Nephron (organoid): ENCODE data around the gene ZNF277.

Experiments
- H3K27ac Mint-ChIP-seq, 3 experiments: 2 replicates each; pipeline ENCODE4 v1.8.0; 2020; ENCODE audit warnings: mixed read lengths in 3 of 3, mild to moderate bottlenecking in 2 of 3, moderate library complexity in 1 of 3
- H3K27me3 Mint-ChIP-seq: 2 replicates; pipeline ENCODE4 v1.8.0; 2021; ENCODE audit warnings: low read depth, mild to moderate bottlenecking, moderate library complexity, mixed read lengths
- H3K36me3 Mint-ChIP-seq: 2 replicates; pipeline ENCODE4 v1.8.0; 2020; ENCODE audit warnings: low read depth, mixed read lengths
- H3K4me1 Mint-ChIP-seq: 2 replicates; pipeline ENCODE4 v1.8.0; 2020; ENCODE audit warnings: mixed read lengths
- H3K4me3 Mint-ChIP-seq, 3 experiments: 2 replicates each; pipeline ENCODE4 v1.8.0; 2020; ENCODE audit warnings: mild to moderate bottlenecking in 3 of 3, mixed read lengths in 3 of 3, moderate library complexity in 2 of 3
- H3K9me3 Mint-ChIP-seq: 2 replicates; pipeline ENCODE4 v1.8.0; 2020; ENCODE audit warnings: mixed read lengths
- CTCF ChIP-seq, 3 experiments: fragments of 200-600 bp; sonication (generic); IDR thresholded peaks; one replicate each; pipeline ENCODE4 v1.5.0; 2021; ENCODE audit warnings: antibody characterized with exemption in 3 of 3; ENCODE audit not compliant: unreplicated experiment in 3 of 3

The ZNF277 gene

GRCh38 chr7:112266595-112267270 is 60.2 kb downstream of the ZNF277 start:
- H3K4me1 Mint-ChIP-seq = peaks cover 20% of the 10 kb centered on the region
- no peak for TF ChIP-seq CTCF (IDR thresholded peaks at IDR 0.05; ENCODE audit: unreplicated experiment in 3 of 3)

DNA sequence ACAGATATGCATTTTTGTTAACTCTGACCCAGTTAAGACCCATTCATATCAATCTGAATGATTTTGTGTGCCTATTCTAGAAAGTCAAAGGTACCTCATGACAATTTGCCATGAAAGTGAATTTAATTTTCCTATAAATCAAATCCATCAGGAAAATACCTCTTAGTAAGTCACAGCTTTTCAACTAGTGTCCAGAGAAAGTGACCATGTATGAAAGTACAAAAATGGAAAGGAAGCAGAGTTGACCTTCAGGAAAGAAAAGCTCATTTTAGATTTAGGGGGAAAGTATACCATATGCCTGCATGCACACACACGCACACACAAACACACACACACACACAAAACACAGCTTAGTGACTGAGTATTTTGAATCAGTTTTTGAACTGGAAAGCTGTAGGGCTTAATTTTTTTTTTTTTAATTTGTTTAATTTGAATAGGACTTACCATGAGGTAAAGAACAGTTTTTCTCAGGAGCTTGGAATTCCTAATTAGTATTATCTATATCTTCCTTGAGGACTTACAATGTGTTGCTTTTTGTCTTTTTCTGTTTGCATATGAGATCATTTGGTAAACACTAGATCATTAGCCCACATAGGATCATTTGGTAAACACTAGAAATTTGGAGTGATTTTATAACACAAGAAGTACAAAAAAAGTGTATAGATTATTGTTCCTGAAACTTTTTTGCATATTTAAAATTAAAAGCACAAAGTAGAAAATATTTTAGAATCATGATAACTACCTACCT is 61.6 kb downstream of the ZNF277 start:
- H3K27me3 Mint-ChIP-seq = no peaks in the 10 kb centered on the region

More at GRCh38 chr7:112266595-112267270, 60.2 kb downstream of the ZNF277 start:
- Mint-ChIP-seq H3K4me3 (no peak overlapping the region), H3K27me3 (no peaks in the 10 kb centered on the region), H3K9me3 (no peaks in the 10 kb centered on the region), H3K36me3 (no peaks in the 10 kb centered on the region), H3K27ac (no peak overlapping the region)

DNA sequence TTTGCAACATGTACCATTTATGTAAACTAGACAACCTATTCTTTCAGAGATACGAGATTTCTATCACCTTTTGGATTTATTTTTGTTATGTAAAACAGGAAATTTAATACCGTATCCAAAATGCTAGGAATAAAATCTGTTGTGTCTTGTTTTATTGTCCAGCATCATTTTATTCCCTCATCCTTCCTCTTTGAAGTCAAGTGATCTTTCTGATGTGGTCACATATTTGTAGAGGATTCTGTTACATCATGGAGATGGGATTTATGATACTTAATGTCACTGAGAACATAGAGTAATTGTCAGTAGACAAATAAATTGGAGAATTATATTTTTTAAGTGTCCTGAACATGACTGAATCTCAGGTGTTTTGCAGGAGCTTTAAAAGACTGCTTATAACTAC is 64.7 kb downstream of the ZNF277 start:
- no peaks in the 10 kb centered on the region for H3K4me1 Mint-ChIP-seq
- no peaks in the 10 kb centered on the region for H3K9me3 Mint-ChIP-seq
- no peaks in the 10 kb centered on the region for H3K27me3 Mint-ChIP-seq
- H3K4me3 Mint-ChIP-seq = no peak overlapping the region
- no peak overlapping the region for H3K27ac Mint-ChIP-seq
- no peaks in the 10 kb centered on the region for H3K36me3 Mint-ChIP-seq
- no peak for TF ChIP-seq CTCF (IDR thresholded peaks at IDR 0.05; ENCODE audit: unreplicated experiment in 3 of 3)

More for the DNA sequence above, 61.6 kb downstream of the ZNF277 start:
- no peak overlapping the region for H3K4me3 Mint-ChIP-seq
- H3K9me3 Mint-ChIP-seq = no peaks in the 10 kb centered on the region
- no peak for TF ChIP-seq CTCF (IDR thresholded peaks at IDR 0.05; ENCODE audit: unreplicated experiment in 3 of 3)
- peaks cover 10% of the 10 kb centered on the region for H3K4me1 Mint-ChIP-seq
- H3K27ac Mint-ChIP-seq = no peak overlapping the region
- H3K36me3 Mint-ChIP-seq = no peaks in the 10 kb centered on the region

- no peak overlapping the region for H3K27ac Mint-ChIP-seq
- H3K27me3 Mint-ChIP-seq = no peaks in the 10 kb centered on the region
- H3K9me3 Mint-ChIP-seq = no peaks in the 10 kb centered on the region
- no peaks in the 10 kb centered on the region for H3K36me3 Mint-ChIP-seq
- no peak overlapping the region for H3K4me3 Mint-ChIP-seq
- no peak for TF ChIP-seq CTCF (IDR thresholded peaks at IDR 0.05; ENCODE audit: unreplicated experiment in 3 of 3)
- no peaks in the 10 kb centered on the region for H3K4me1 Mint-ChIP-seq
These were observed 66.5 kb downstream of the ZNF277 start for GRCh38 chr7:112272921-112273561.

GRCh38 chr7:112279042-112279441 is 72.5 kb downstream of the ZNF277 start:
- H3K27me3 Mint-ChIP-seq = no peaks in the 10 kb centered on the region
- TF ChIP-seq CTCF (IDR thresholded peaks at IDR 0.05; ENCODE audit: unreplicated experiment in 3 of 3) = no peak
- no peak overlapping the region for H3K4me3 Mint-ChIP-seq
- no peaks in the 10 kb centered on the region for H3K36me3 Mint-ChIP-seq
- H3K27ac Mint-ChIP-seq = no peak overlapping the region
- peaks cover 19% of the 10 kb centered on the region for H3K4me1 Mint-ChIP-seq
- peaks cover 3% of the 10 kb centered on the region for H3K9me3 Mint-ChIP-seq
